Astrocyte of the cerebellum (primary cell): ENCODE results near the gene AMBRA1.
"Not testable (repeated sequence)": the region's sequence is repeated elsewhere in the genome, so short reads cannot be mapped to it uniquely, and the experiment has no call there.

ENCODE experiments used
- DNase-seq: peaks from one replicate; pipeline ENCODE4 v3.0.0-alpha.2; 2011; ENCODE audit warnings: low read depth
- H3K4me3 ChIP-seq: 2 replicates; pipeline ENCODE4 v1.5.1; 2011; ENCODE audit warnings: mild to moderate bottlenecking, low read depth, low read length, moderate library complexity
- CTCF ChIP-seq: IDR thresholded peaks from 2 replicates; pipeline ENCODE4 v1.5.1; 2012; ENCODE audit warnings: low read length, low read depth, moderate library complexity, mild to moderate bottlenecking; ENCODE audit errors: missing control alignments
- in situ Hi-C: cut with HindIII; loops from 2 replicates; pipeline ENCODE4 v1.10.0; 2017; ENCODE audit warnings: low sequenced_read_pairs

The AMBRA1 gene

GRCh38 chr11:46374815-46375214, 219.0 kb downstream of the AMBRA1 start:
- TF ChIP-seq CTCF = no peak
- in situ Hi-C loops = loop anchor here (5.0 kb wide), 1 partner anchor 97 kb away; no protein-coding TSS in a partner anchor
- H3K4me3 ChIP-seq = no peak overlapping the region
- DNase-seq = no peak

GRCh38 chr11:46373787-46374740, 219.8 kb downstream of the AMBRA1 start:
- DNase-seq = no peak
- H3K4me3 ChIP-seq = no peak overlapping the region
- no peak for TF ChIP-seq CTCF
- in situ Hi-C loops = no loop called here

GRCh38 chr11:46372501-46372900, 221.3 kb downstream of the AMBRA1 start:
- H3K4me3 ChIP-seq, DNase-seq, in situ Hi-C loops: not testable (repeated sequence)

GRCh38 chr11:46372086-46372485, 221.7 kb downstream of the AMBRA1 start:
- in situ Hi-C loops = no loop called here
- DNase-seq = no peak
- no peak for TF ChIP-seq CTCF
- no peak overlapping the region for H3K4me3 ChIP-seq

- in situ Hi-C loops, DNase-seq, H3K4me3 ChIP-seq: not testable (repeated sequence)
Observed at GRCh38 chr11:46371262-46371661, 222.6 kb downstream of the AMBRA1 start.

GRCh38 chr11:46370253-46370652, 223.6 kb downstream of the AMBRA1 start:
- no peak overlapping the region for H3K4me3 ChIP-seq
- no peak for TF ChIP-seq CTCF
- peak; percentile 36 for DNase-seq
- in situ Hi-C loops = no loop called here

GRCh38 chr11:46369458-46370152, 224.2 kb downstream of the AMBRA1 start:
- peak; percentile 49 for DNase-seq
- in situ Hi-C loops = no loop called here
- peak; percentile 98 for TF ChIP-seq CTCF
- no peak overlapping the region for H3K4me3 ChIP-seq
